ENCODE results near the gene TMEM229B. TPM values are rescaled to one million over a fixed set of nuclear protein-coding genes. Genes with fewer than 3 reads are reported as not detected.

The TMEM229B gene
- total and polyA plus RNA-seq, 2 experiments from 2014 or later, result 18.3 to 25.6 TPM

DNA sequence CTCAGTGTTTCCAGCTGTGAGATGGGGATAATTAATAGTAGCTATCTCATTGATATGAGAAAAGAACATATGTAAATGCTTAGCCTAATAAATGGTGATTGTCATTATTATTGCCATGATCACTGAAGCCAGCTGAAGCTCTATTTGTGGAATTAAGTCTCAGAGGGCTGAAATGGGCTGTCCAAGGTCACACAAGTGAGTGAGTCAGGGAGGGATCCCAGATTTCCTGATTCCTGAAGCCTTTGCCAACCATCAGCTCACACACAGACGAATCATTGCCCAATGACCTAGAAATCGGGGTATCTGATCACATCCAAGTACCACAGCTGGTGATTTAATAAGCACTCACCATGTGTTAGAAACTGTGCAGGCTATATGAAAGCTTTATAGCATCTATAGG, 21.6 kb upstream of the TMEM229B start:
- H3K27me3 ChIP-seq, result no peaks in the 10 kb centered on the region
- H3K9me3 ChIP-seq (ENCODE audit: low read depth), result no peaks in the 10 kb centered on the region
- DNase-seq (ENCODE audit: low spot score), result no peak
- peaks cover 2% of the 10 kb centered on the region for H3K79me2 ChIP-seq
- peaks cover 22% of the 10 kb centered on the region for H3K4me1 ChIP-seq (ENCODE audit: insufficient read depth)
- H4K20me1 ChIP-seq (ENCODE audit: insufficient read depth, poor library complexity, severe bottlenecking), result no peaks in the 10 kb centered on the region
- no peaks in the 10 kb centered on the region for H3K36me3 ChIP-seq (replicated peaks; ENCODE audit: insufficient read depth, low read depth)
- TF ChIP-seq EZH2phosphoT487 (IDR thresholded peaks at IDR 0.05; ENCODE audit: low read depth, severe bottlenecking, unreplicated experiment) (no peak), EZH2 (IDR thresholded peaks at IDR 0.05; ENCODE audit: borderline replicate concordance) (no peak)
- TF ChIP-seq, protein P1, sequence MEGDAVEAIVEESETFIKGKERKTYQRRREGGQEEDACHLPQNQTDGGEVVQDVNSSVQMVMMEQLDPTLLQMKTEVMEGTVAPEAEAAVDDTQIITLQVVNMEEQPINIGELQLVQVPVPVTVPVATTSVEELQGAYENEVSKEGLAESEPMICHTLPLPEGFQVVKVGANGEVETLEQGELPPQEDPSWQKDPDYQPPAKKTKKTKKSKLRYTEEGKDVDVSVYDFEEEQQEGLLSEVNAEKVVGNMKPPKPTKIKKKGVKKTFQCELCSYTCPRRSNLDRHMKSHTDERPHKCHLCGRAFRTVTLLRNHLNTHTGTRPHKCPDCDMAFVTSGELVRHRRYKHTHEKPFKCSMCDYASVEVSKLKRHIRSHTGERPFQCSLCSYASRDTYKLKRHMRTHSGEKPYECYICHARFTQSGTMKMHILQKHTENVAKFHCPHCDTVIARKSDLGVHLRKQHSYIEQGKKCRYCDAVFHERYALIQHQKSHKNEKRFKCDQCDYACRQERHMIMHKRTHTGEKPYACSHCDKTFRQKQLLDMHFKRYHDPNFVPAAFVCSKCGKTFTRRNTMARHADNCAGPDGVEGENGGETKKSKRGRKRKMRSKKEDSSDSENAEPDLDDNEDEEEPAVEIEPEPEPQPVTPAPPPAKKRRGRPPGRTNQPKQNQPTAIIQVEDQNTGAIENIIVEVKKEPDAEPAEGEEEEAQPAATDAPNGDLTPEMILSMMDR (IDR thresholded peaks at IDR 0.05; ENCODE audit: poor library complexity), result no peak
- 79% methylated on average over 2 of the region's 2 CpGs for WGBS (ENCODE audit: low lambda C conversion rate, missing lambda C conversion rate)
- H3K9me2 ChIP-seq (replicated peaks; ENCODE audit: insufficient read depth), result no peaks in the 10 kb centered on the region
- H2AFZ ChIP-seq, result no peak overlapping the region
- no peak overlapping the region for H3K4me3 ChIP-seq
- no peak overlapping the region for H3K27ac ChIP-seq
- H3K4me2 ChIP-seq, result no peak overlapping the region

DNA sequence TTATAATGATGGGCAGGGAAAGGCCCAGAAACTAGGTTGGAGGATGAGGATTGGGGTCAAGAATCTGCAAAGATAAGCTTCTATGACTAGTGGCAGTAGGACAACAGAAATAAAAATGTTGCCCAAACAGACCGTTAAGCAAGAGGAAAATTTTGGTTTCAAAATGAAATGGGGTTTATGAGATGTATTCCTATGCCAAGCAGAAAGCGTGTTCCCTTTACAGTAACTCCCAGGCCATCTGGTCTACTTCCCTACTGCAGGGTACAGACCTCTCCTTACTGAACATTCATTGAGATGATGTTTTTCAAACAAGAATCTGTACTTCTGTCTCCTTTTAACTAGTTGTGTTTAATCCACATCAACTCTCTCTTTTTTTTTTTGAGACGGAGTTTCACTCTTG, 20.4 kb upstream of the TMEM229B start:
- H2AFZ ChIP-seq, result no peak overlapping the region
- no peaks in the 10 kb centered on the region for H3K9me3 ChIP-seq (ENCODE audit: low read depth)
- peaks cover 17% of the 10 kb centered on the region for H3K4me1 ChIP-seq (ENCODE audit: insufficient read depth)
- peaks cover 2% of the 10 kb centered on the region for H3K79me2 ChIP-seq
- no peaks in the 10 kb centered on the region for H3K9me2 ChIP-seq (replicated peaks; ENCODE audit: insufficient read depth)
- H3K27ac ChIP-seq, result no peak overlapping the region
- TF ChIP-seq, protein P1 (IDR thresholded peaks at IDR 0.05; ENCODE audit: poor library complexity), result no peak
- TF ChIP-seq EZH2 (IDR thresholded peaks at IDR 0.05; ENCODE audit: borderline replicate concordance) (no peak), EZH2phosphoT487 (IDR thresholded peaks at IDR 0.05; ENCODE audit: low read depth, severe bottlenecking, unreplicated experiment) (no peak)
- no peak for DNase-seq (ENCODE audit: low spot score)
- H3K36me3 ChIP-seq (replicated peaks; ENCODE audit: insufficient read depth, low read depth), result no peaks in the 10 kb centered on the region
- WGBS (ENCODE audit: low lambda C conversion rate, missing lambda C conversion rate), result 75% methylated on average over 3 of the region's 3 CpGs
- no peaks in the 10 kb centered on the region for H3K27me3 ChIP-seq
- no peaks in the 10 kb centered on the region for H4K20me1 ChIP-seq (ENCODE audit: insufficient read depth, poor library complexity, severe bottlenecking)
- H3K4me2 ChIP-seq, result no peak overlapping the region
- H3K4me3 ChIP-seq, result no peak overlapping the region

DNA sequence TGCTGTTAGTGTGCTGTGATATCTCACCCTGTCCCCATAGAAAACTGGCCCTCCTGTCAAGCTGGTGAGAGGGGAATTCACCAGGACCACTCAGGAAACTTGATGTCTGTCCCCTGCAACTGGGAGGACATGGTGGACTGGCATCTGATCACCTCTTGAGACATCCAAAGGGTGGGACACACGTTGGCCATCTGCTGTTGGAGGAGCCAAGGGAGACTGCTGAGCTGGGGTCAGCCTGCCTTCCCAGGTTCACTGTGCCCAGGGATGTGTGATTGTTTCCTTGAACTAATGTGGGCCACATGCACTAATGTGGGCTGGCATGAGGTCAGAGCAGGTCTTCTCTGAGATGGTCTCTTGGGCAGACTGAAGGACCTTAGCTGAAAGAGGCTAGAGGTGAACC, 16.7 kb upstream of the TMEM229B start:
- Histone ChIP-seq H2AFZ (no peak overlapping the region), H3K9me2 (replicated peaks; ENCODE audit: insufficient read depth) (no peaks in the 10 kb centered on the region), H3K9me3 (ENCODE audit: low read depth) (no peaks in the 10 kb centered on the region), H3K4me3 (no peak overlapping the region), H4K20me1 (ENCODE audit: insufficient read depth, poor library complexity, severe bottlenecking) (no peaks in the 10 kb centered on the region), H3K4me1 (ENCODE audit: insufficient read depth) (no peaks in the 10 kb centered on the region), H3K4me2 (no peak overlapping the region), H3K27me3 (no peaks in the 10 kb centered on the region), H3K36me3 (replicated peaks; ENCODE audit: insufficient read depth, low read depth) (no peaks in the 10 kb centered on the region), H3K79me2 (no peaks in the 10 kb centered on the region), H3K27ac (no peak overlapping the region)
- TF ChIP-seq EZH2phosphoT487 (IDR thresholded peaks at IDR 0.05; ENCODE audit: low read depth, severe bottlenecking, unreplicated experiment) (no peak), EZH2 (IDR thresholded peaks at IDR 0.05; ENCODE audit: borderline replicate concordance) (no peak)
- TF ChIP-seq, protein P1 (IDR thresholded peaks at IDR 0.05; ENCODE audit: poor library complexity), result no peak
- DNase-seq (ENCODE audit: low spot score), result no peak
- WGBS (ENCODE audit: low lambda C conversion rate, missing lambda C conversion rate), result 78% methylated on average over 1 of the region's 1 CpG

DNA sequence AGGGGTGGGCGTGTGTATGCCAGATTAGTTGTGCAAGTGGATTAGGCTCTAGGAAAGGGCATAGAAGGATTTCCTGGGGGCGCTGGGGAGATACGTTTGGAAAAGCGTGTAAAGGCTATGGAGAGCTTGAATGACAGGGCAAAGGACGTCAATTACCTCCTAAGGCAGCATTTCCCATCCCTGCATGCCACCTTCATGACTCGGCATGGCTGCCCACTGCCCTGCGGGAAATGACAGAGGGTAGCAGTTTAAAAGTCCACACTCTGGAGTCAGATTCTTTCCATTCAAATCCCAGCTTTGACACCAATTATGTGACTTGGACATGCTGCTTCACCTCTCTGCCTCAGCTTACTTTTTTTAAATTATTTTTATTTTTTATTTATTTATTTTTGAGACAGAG, 14.8 kb upstream of the TMEM229B start:
- Histone ChIP-seq H3K9me2 (replicated peaks; ENCODE audit: insufficient read depth) (no peaks in the 10 kb centered on the region), H3K27me3 (no peaks in the 10 kb centered on the region), H3K4me3 (no peak overlapping the region), H3K4me2 (no peak overlapping the region), H2AFZ (no peak overlapping the region), H3K36me3 (replicated peaks; ENCODE audit: insufficient read depth, low read depth) (no peaks in the 10 kb centered on the region), H3K79me2 (no peaks in the 10 kb centered on the region), H3K9me3 (ENCODE audit: low read depth) (no peaks in the 10 kb centered on the region), H3K4me1 (ENCODE audit: insufficient read depth) (no peaks in the 10 kb centered on the region), H3K27ac (no peak overlapping the region), H4K20me1 (ENCODE audit: insufficient read depth, poor library complexity, severe bottlenecking) (no peaks in the 10 kb centered on the region)
- no peak for DNase-seq (ENCODE audit: low spot score)
- 87% methylated on average over 7 of the region's 7 CpGs for WGBS (ENCODE audit: low lambda C conversion rate, missing lambda C conversion rate)
- no peak for TF ChIP-seq EZH2phosphoT487 (IDR thresholded peaks at IDR 0.05; ENCODE audit: low read depth, severe bottlenecking, unreplicated experiment)
- TF ChIP-seq, protein P1 (IDR thresholded peaks at IDR 0.05; ENCODE audit: poor library complexity), result no peak
- no peak for TF ChIP-seq EZH2 (IDR thresholded peaks at IDR 0.05; ENCODE audit: borderline replicate concordance)
